ENCODE measurements around the gene KCNC1.

The KCNC1 gene

GRCh38 chr11:17734418-17734911 is at the start of gene KCNC1:
KCNC1 (plus strand) TSS chr11:17734781; CDS start chr11:17736003, 1,222 bp downstream.
- Histone ChIP-seq H3K27ac (ENCODE audit: low read length) (no peak within 1 kb of the TSS), H3K4me1 (ENCODE audit: control insufficient read depth, low read depth, low read length) (peaks cover 21% of the 10 kb centered on the region), H3K9ac (ENCODE audit: low read length) (no peak within 1 kb of the TSS), H3K36me3 (ENCODE audit: control insufficient read depth, low read depth, low read length) (no peaks in the 10 kb centered on the region), H3K27me3 (ENCODE audit: control insufficient read depth, insufficient read depth, low read length) (peaks cover 72% of the 10 kb centered on the region), H3K9me3 (ENCODE audit: control insufficient read depth, low read depth, low read length) (no peaks in the 10 kb centered on the region), H3K4me3 (ENCODE audit: low read length) (peak within 1 kb of the TSS; percentile 50)

GRCh38 chr11:17686231-17686980 is 48.2 kb upstream of the KCNC1 start:
- Histone ChIP-seq H3K27ac (ENCODE audit: low read length) (no peak overlapping the region), H3K4me3 (ENCODE audit: low read length) (no peak overlapping the region), H3K9me3 (ENCODE audit: control insufficient read depth, low read depth, low read length) (no peaks in the 10 kb centered on the region), H3K27me3 (ENCODE audit: control insufficient read depth, insufficient read depth, low read length) (no peaks in the 10 kb centered on the region), H3K9ac (ENCODE audit: low read length) (no peak overlapping the region), H3K36me3 (ENCODE audit: control insufficient read depth, low read depth, low read length) (no peaks in the 10 kb centered on the region), H3K4me1 (ENCODE audit: control insufficient read depth, low read depth, low read length) (no peaks in the 10 kb centered on the region)

GRCh38 chr11:17687946-17688670 is 46.5 kb upstream of the KCNC1 start:
- no peak overlapping the region for H3K4me3 ChIP-seq (ENCODE audit: low read length)
- no peaks in the 10 kb centered on the region for H3K4me1 ChIP-seq (ENCODE audit: control insufficient read depth, low read depth, low read length)
- no peaks in the 10 kb centered on the region for H3K9me3 ChIP-seq (ENCODE audit: control insufficient read depth, low read depth, low read length)
- H3K27ac ChIP-seq (ENCODE audit: low read length) = no peak overlapping the region
- H3K36me3 ChIP-seq (ENCODE audit: control insufficient read depth, low read depth, low read length) = no peaks in the 10 kb centered on the region
- H3K9ac ChIP-seq (ENCODE audit: low read length) = no peak overlapping the region
- peaks cover 6% of the 10 kb centered on the region for H3K27me3 ChIP-seq (ENCODE audit: control insufficient read depth, insufficient read depth, low read length)

- Histone ChIP-seq H3K4me3 (ENCODE audit: low read length) (no peak overlapping the region), H3K9me3 (ENCODE audit: control insufficient read depth, low read depth, low read length) (no peaks in the 10 kb centered on the region), H3K36me3 (ENCODE audit: control insufficient read depth, low read depth, low read length) (no peaks in the 10 kb centered on the region), H3K27me3 (ENCODE audit: control insufficient read depth, insufficient read depth, low read length) (peaks cover 38% of the 10 kb centered on the region), H3K4me1 (ENCODE audit: control insufficient read depth, low read depth, low read length) (no peaks in the 10 kb centered on the region), H3K27ac (ENCODE audit: low read length) (no peak overlapping the region), H3K9ac (ENCODE audit: low read length) (no peak overlapping the region)
These were observed 43.0 kb upstream of the KCNC1 start for GRCh38 chr11:17691550-17691949.

GRCh38 chr11:17691976-17692375 is 42.6 kb upstream of the KCNC1 start:
- H3K9me3 ChIP-seq (ENCODE audit: control insufficient read depth, low read depth, low read length) = no peaks in the 10 kb centered on the region
- H3K36me3 ChIP-seq (ENCODE audit: control insufficient read depth, low read depth, low read length) = no peaks in the 10 kb centered on the region
- peaks cover 43% of the 10 kb centered on the region for H3K27me3 ChIP-seq (ENCODE audit: control insufficient read depth, insufficient read depth, low read length)
- H3K4me3 ChIP-seq (ENCODE audit: low read length) = no peak overlapping the region
- no peaks in the 10 kb centered on the region for H3K4me1 ChIP-seq (ENCODE audit: control insufficient read depth, low read depth, low read length)
- no peak overlapping the region for H3K27ac ChIP-seq (ENCODE audit: low read length)
- no peak overlapping the region for H3K9ac ChIP-seq (ENCODE audit: low read length)

GRCh38 chr11:17692931-17693330 is 41.6 kb upstream of the KCNC1 start:
- no peak overlapping the region for H3K4me3 ChIP-seq (ENCODE audit: low read length)
- no peaks in the 10 kb centered on the region for H3K36me3 ChIP-seq (ENCODE audit: control insufficient read depth, low read depth, low read length)
- no peak overlapping the region for H3K9ac ChIP-seq (ENCODE audit: low read length)
- H3K4me1 ChIP-seq (ENCODE audit: control insufficient read depth, low read depth, low read length) = no peaks in the 10 kb centered on the region
- H3K27me3 ChIP-seq (ENCODE audit: control insufficient read depth, insufficient read depth, low read length) = peaks cover 52% of the 10 kb centered on the region
- no peak overlapping the region for H3K27ac ChIP-seq (ENCODE audit: low read length)
- H3K9me3 ChIP-seq (ENCODE audit: control insufficient read depth, low read depth, low read length) = no peaks in the 10 kb centered on the region

- H3K27ac ChIP-seq (ENCODE audit: low read length) = no peak overlapping the region
- H3K36me3 ChIP-seq (ENCODE audit: control insufficient read depth, low read depth, low read length) = no peaks in the 10 kb centered on the region
- H3K27me3 ChIP-seq (ENCODE audit: control insufficient read depth, insufficient read depth, low read length) = peaks cover 53% of the 10 kb centered on the region
These were observed 41.0 kb upstream of the KCNC1 start for GRCh38 chr11:17693531-17693930.

GRCh38 chr11:17694494-17695110 is 40.0 kb upstream of the KCNC1 start:
- Histone ChIP-seq H3K9me3 (ENCODE audit: control insufficient read depth, low read depth, low read length) (no peaks in the 10 kb centered on the region), H3K36me3 (ENCODE audit: control insufficient read depth, low read depth, low read length) (no peaks in the 10 kb centered on the region), H3K4me1 (ENCODE audit: control insufficient read depth, low read depth, low read length) (no peaks in the 10 kb centered on the region), H3K27ac (ENCODE audit: low read length) (no peak overlapping the region), H3K4me3 (ENCODE audit: low read length) (no peak overlapping the region), H3K9ac (ENCODE audit: low read length) (no peak overlapping the region), H3K27me3 (ENCODE audit: control insufficient read depth, insufficient read depth, low read length) (peaks cover 53% of the 10 kb centered on the region)

More at GRCh38 chr11:17693531-17693930, 41.0 kb upstream of the KCNC1 start:
- H3K4me1 ChIP-seq (ENCODE audit: control insufficient read depth, low read depth, low read length) = no peaks in the 10 kb centered on the region
- no peak overlapping the region for H3K4me3 ChIP-seq (ENCODE audit: low read length)
- no peaks in the 10 kb centered on the region for H3K9me3 ChIP-seq (ENCODE audit: control insufficient read depth, low read depth, low read length)
- no peak overlapping the region for H3K9ac ChIP-seq (ENCODE audit: low read length)

GRCh38 chr11:17695454-17696441 is 38.8 kb upstream of the KCNC1 start:
- peaks cover 53% of the 10 kb centered on the region for H3K27me3 ChIP-seq (ENCODE audit: control insufficient read depth, insufficient read depth, low read length)
- no peaks in the 10 kb centered on the region for H3K4me1 ChIP-seq (ENCODE audit: control insufficient read depth, low read depth, low read length)
- H3K27ac ChIP-seq (ENCODE audit: low read length) = no peak overlapping the region
- H3K36me3 ChIP-seq (ENCODE audit: control insufficient read depth, low read depth, low read length) = no peaks in the 10 kb centered on the region
- no peak overlapping the region for H3K9ac ChIP-seq (ENCODE audit: low read length)
- H3K9me3 ChIP-seq (ENCODE audit: control insufficient read depth, low read depth, low read length) = no peaks in the 10 kb centered on the region
- peak overlapping the region; percentile 44 for H3K4me3 ChIP-seq (ENCODE audit: low read length)

- Histone ChIP-seq H3K4me3 (ENCODE audit: low read length) (no peak overlapping the region), H3K9ac (ENCODE audit: low read length) (no peak overlapping the region), H3K4me1 (ENCODE audit: control insufficient read depth, low read depth, low read length) (no peaks in the 10 kb centered on the region), H3K27me3 (ENCODE audit: control insufficient read depth, insufficient read depth, low read length) (peaks cover 53% of the 10 kb centered on the region), H3K27ac (ENCODE audit: low read length) (no peak overlapping the region), H3K9me3 (ENCODE audit: control insufficient read depth, low read depth, low read length) (no peaks in the 10 kb centered on the region), H3K36me3 (ENCODE audit: control insufficient read depth, low read depth, low read length) (no peaks in the 10 kb centered on the region)
These were observed 37.8 kb upstream of the KCNC1 start for GRCh38 chr11:17696741-17697140.

Measured in iPS-18a (cell line).